Cardiac atrium fibroblast (primary cell): ENCODE measurements around the gene BANK1. TPM values are rescaled to one million over a fixed set of nuclear protein-coding genes. Genes with fewer than 3 reads are reported as not detected.

Source experiments
- total RNA-seq: library from RNA; depleted of rRNA; stranded (reverse); fragments of >200 nt; gene quantifications from 2 replicates; pipeline ENCODE4 v1.2.3, GENCODE V29; 2015

BANK1 gene, protein sequence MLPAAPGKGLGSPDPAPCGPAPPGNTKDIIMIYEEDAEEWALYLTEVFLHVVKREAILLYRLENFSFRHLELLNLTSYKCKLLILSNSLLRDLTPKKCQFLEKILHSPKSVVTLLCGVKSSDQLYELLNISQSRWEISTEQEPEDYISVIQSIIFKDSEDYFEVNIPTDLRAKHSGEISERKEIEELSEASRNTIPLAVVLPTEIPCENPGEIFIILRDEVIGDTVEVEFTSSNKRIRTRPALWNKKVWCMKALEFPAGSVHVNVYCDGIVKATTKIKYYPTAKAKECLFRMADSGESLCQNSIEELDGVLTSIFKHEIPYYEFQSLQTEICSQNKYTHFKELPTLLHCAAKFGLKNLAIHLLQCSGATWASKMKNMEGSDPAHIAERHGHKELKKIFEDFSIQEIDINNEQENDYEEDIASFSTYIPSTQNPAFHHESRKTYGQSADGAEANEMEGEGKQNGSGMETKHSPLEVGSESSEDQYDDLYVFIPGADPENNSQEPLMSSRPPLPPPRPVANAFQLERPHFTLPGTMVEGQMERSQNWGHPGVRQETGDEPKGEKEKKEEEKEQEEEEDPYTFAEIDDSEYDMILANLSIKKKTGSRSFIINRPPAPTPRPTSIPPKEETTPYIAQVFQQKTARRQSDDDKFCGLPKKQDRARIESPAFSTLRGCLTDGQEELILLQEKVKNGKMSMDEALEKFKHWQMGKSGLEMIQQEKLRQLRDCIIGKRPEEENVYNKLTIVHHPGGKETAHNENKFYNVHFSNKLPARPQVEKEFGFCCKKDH
- total RNA-seq = 0.32 and 0.72 TPM in 2 replicates

GRCh38 chr4:101790521-101791181, at the start of gene BANK1:
TSS of gene BANK1 (plus strand) at chr4:101790730. CDS start at chr4:101790881, 151 bp downstream.

